H1 (cell line): ENCODE measurements around the gene KLHL17. TPM values are rescaled to one million over a fixed set of nuclear protein-coding genes. Genes with fewer than 3 reads are reported as not detected.
A peak's percentile ranks its signal among the peaks of the same experiment; 100 is the strongest.

ENCODE experiments used
- BACH1 ChIP-seq: IDR thresholded peaks from 2 replicates; pipeline ENCODE4 v1.6.1; 2012; ENCODE audit warnings: low read length, improper control_type of control experiment
- CHD1 ChIP-seq: IDR thresholded peaks from 2 replicates; pipeline ENCODE4 v1.6.1; 2012; ENCODE audit warnings: low read depth, low read length, improper control_type of control experiment
- EZH2 ChIP-seq: fragments of 200-600 bp; sonication (generic); IDR thresholded peaks from 2 replicates; pipeline ENCODE4 v1.7.1; 2012; ENCODE audit warnings: low read depth, mild to moderate bottlenecking, moderate library complexity, low read length, inconsistent platforms; ENCODE audit not compliant: severe bottlenecking
- MAFK ChIP-seq: IDR thresholded peaks from 2 replicates; pipeline ENCODE4 v1.6.1; 2012; ENCODE audit warnings: low read depth, mild to moderate bottlenecking, improper control_type of control experiment, low read length
- NANOG ChIP-seq: IDR thresholded peaks from 2 replicates; pipeline ENCODE4 v1.6.1; 2011; ENCODE audit warnings: low read length, low read depth, mild to moderate bottlenecking, inconsistent platforms; ENCODE audit not compliant: insufficient read depth, poor library complexity, severe bottlenecking
- PHF8 ChIP-seq: fragments of 200-600 bp; sonication (generic); conservative IDR thresholded peaks from 2 replicates; pipeline ENCODE4 v1.7.1; 2012; ENCODE audit warnings: low read depth, mild to moderate bottlenecking, inconsistent platforms, low read length, moderate library complexity
- POLR2A ChIP-seq, 2 experiments: IDR thresholded peaks; 1 replicate in 1 of 2; 2 replicates in 1 of 2; pipeline ENCODE4 v1.6.1; 2011; ENCODE audit warnings: low read depth in 2 of 2, low read length in 2 of 2, mild to moderate bottlenecking in 2 of 2; ENCODE audit errors: control extremely low read depth in 1 of 2
- RAD21 ChIP-seq, 2 experiments: IDR thresholded peaks in 1 of 2; conservative IDR thresholded peaks in 1 of 2; 2 replicates each; pipeline ENCODE4 v1.6.1; 2011; ENCODE audit warnings: low read depth in 2 of 2, low read length in 2 of 2, improper control_type of control experiment in 1 of 2, inconsistent platforms in 1 of 2, mild to moderate bottlenecking in 1 of 2, moderate library complexity in 1 of 2
- RNF2 ChIP-seq: fragments of 200-900, 300-1000 bp; sonication (generic); IDR thresholded peaks from 2 replicates; pipeline ENCODE4 v1.7.1; 2016; ENCODE audit warnings: borderline replicate concordance, low read depth, mild to moderate bottlenecking, antibody characterized with exemption, low read length; ENCODE audit not compliant: poor library complexity, severe bottlenecking; ENCODE audit errors: missing control alignments
- RXRA ChIP-seq: IDR thresholded peaks from 2 replicates; pipeline ENCODE4 v1.6.1; 2011; ENCODE audit warnings: low read depth, mild to moderate bottlenecking, low read length, moderate library complexity; ENCODE audit not compliant: insufficient read depth
- TAF7 ChIP-seq: optimal IDR thresholded peaks from 2 replicates; pipeline ENCODE3; 2011; ENCODE audit warnings: low read depth, mild to moderate bottlenecking, inconsistent platforms, low read length, moderate library complexity, borderline replicate concordance
- TCF12 ChIP-seq: IDR thresholded peaks from 2 replicates; pipeline ENCODE4 v1.6.1; 2011; ENCODE audit warnings: low read depth, mild to moderate bottlenecking, low read length
- TEAD4 ChIP-seq: IDR thresholded peaks from 2 replicates; pipeline ENCODE4 v1.6.1; 2012; ENCODE audit warnings: low read depth, low read length, inconsistent platforms, mixed read lengths
- YY1 ChIP-seq: IDR thresholded peaks from 2 replicates; pipeline ENCODE4 v1.6.1; 2011; ENCODE audit warnings: low read depth, mild to moderate bottlenecking, low read length
- polyA plus RNA-seq, 7 experiments: library from polyadenylated mRNA; depleted of rRNA in 3 of 7; stranded (reverse) in 5 of 7; unstranded in 2 of 7; fragments of >200 nt in 5 of 7; fragments of 200-250 nt in 2 of 7; gene quantifications; 1 replicate in 5 of 7; 2 replicates in 1 of 7; 4 replicates in 1 of 7; pipeline versions ENCODE4 v1.2.1 to v1.2.3, GENCODE V29; 2011 to 2013; ENCODE audit warnings: missing spikeins in 2 of 7, mixed read lengths in 2 of 7
- total RNA-seq: library from RNA; stranded (reverse); fragmentation: NEBNext Ultra II Directional; extraction: Animal tissue kit (Norgen Biotek cat#: 25700); gene quantifications from 2 replicates; pipeline ENCODE4 v1.2.1, GENCODE V29; 2021

Gene KLHL17
- total and polyA plus RNA-seq, 2 of the 8 experiments (the other 6 are each of a cell fraction or from before 2014, with no cell fraction given), result 32.6 to 36.1 TPM

DNA sequence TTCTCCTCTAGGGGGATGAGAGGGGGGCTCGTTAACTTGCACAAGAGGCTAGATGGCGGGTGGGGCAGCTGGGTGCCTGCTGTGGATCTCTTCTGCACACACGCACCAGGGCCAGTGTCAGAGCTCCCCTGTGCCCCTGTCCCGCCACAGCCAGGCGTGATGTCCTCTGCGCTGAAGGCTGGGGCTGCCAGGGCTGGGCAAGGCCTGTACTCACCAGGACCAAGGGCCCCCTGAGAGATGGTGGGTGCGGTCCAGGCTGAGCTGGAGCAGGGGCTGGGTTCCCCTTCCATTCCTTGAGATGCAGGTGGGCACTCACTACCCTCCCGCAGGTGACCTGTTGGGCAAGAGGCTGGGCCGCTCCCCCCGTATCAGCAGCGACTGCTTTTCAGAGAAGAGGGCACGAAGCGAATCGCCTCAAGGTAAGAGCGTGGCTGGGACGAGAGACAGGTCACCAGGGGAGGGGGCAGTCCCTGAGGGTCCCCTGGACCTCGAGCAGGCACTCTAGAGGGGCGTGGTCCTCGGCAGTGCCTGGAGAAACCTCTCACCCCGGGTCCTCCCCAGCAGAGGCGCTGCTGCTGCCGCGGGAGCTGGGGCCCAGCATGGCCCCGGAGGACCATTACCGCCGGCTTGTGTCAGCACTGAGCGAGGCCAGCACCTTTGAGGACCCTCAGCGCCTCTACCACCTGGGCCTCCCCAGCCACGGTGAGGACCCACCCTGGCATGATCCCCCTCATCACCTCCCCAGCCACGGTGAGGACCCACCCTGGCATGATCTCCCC, 21.5 kb upstream of the KLHL17 start (continued):
- TF ChIP-seq RAD21 (IDR thresholded peaks at IDR 0.05 in 1 of 2, conservative IDR thresholded peaks at IDR 0.05 in 1 of 2; ENCODE audit: low read depth in 2 of 2, low read length in 2 of 2) (peak in 1 of 2 experiments; percentile 42; a peak in 2 of 4 replicates), YY1 (no peak), NANOG (no peak), PHF8 (no peak), EZH2 (no peak), CHD1 (no peak), MAFK (no peak), TCF12 (no peak), TAF7 (no peak), RXRA (no peak), POLR2A (IDR thresholded peaks at IDR 0.05; ENCODE audit: control extremely low read depth in 1 of 2, low read depth in 2 of 2, low read length in 2 of 2) (no peak), TEAD4 (no peak), BACH1 (no peak), RNF2 (no peak)
